B cell (primary cell): ENCODE measurements around the gene PGM1. TPM values are rescaled to one million over a fixed set of nuclear protein-coding genes. Genes with fewer than 3 reads are reported as not detected.

Source experiments
- ATAC-seq: fragments of 200-7000 bp; cut with Tn5 transposase; one replicate; pipeline ENCODE4 v1.10.0; 2021; ENCODE audit warnings: low read depth, mild to moderate bottlenecking, moderate number of reproducible peaks, moderate library complexity
- CTCF ChIA-PET: fragments of 350-600 bp; sonication (Branson Sonifier 250); formaldehyde crosslinking; loops from one replicate; lab custom pipeline; 2021; ENCODE audit warnings: antibody characterized with exemption, inconsistent platforms; lab: Charles Lee
- POLR2A ChIA-PET: fragments of 350-600 bp; sonication (Branson Sonifier 250); formaldehyde crosslinking; loops from one replicate; lab custom pipeline; 2021; ENCODE audit warnings: antibody characterized with exemption; lab: Charles Lee
- DNase-seq: peaks from one replicate; pipeline ENCODE4 v3.0.0; 2013
- H2AFZ ChIP-seq: 2 replicates; pipeline ENCODE4 v1.6.1; 2012; ENCODE audit warnings: mild to moderate bottlenecking, low read depth, low read length; ENCODE audit not compliant: insufficient read depth, poor library complexity, severe bottlenecking
- H3K27ac ChIP-seq, 2 donors: 1 replicate in 1 of 2; 2 replicates in 1 of 2; pipeline ENCODE4 v1.5.1; 2012 to 2013; ENCODE audit warnings: low read length in 2 of 2, mild to moderate bottlenecking in 2 of 2, moderate library complexity in 1 of 2
- H3K27me3 ChIP-seq, 4 experiments: fragments of 200-600 bp in 1 of 4; sonication (generic) in 1 of 4; replicated peaks in 1 of 4; 1 replicate in 2 of 4; 2 replicates in 2 of 4; pipeline versions ENCODE4 v1.6.1 to v1.7.0; 2013 to 2016; ENCODE audit warnings: low read length in 3 of 4, mild to moderate bottlenecking in 2 of 4, mixed read lengths in 1 of 4, moderate library complexity in 1 of 4; ENCODE audit not compliant: insufficient read depth in 4 of 4, control insufficient read depth in 3 of 4; ENCODE audit errors: control extremely low read depth in 1 of 4
- H3K36me3 ChIP-seq, 2 experiments: replicated peaks in 1 of 2; 1 replicate in 1 of 2; 2 replicates in 1 of 2; pipeline versions ENCODE4 v1.6.1 to v1.7.1; 2013; ENCODE audit warnings: low read length in 1 of 2; ENCODE audit not compliant: insufficient read depth in 2 of 2, control insufficient read depth in 1 of 2; ENCODE audit errors: control extremely low read depth in 1 of 2, extremely low read depth in 1 of 2
- H3K4me1 ChIP-seq, 2 donors: fragments of 200-600 bp in 1 of 2; sonication (generic) in 1 of 2; 1 replicate in 1 of 2; 2 replicates in 1 of 2; pipeline versions ENCODE4 v1.5.1 to v1.6.1; 2013 to 2017; ENCODE audit warnings: low read length in 2 of 2; ENCODE audit not compliant: control insufficient read depth in 2 of 2, insufficient read depth in 2 of 2
- H3K4me2 ChIP-seq: replicated peaks from 2 replicates; pipeline ENCODE3; 2012; ENCODE audit warnings: mild to moderate bottlenecking, low read depth, low read length; ENCODE audit not compliant: poor library complexity, severe bottlenecking
- H3K4me3 ChIP-seq, 5 experiments: fragments of 200-600 bp in 1 of 5; sonication (generic) in 1 of 5; 1 replicate in 3 of 5; 2 replicates in 2 of 5; pipeline versions ENCODE4 v1.5.1 to v1.7.0; 2011 to 2016; ENCODE audit warnings: low read length in 4 of 5, mild to moderate bottlenecking in 4 of 5, low read depth in 2 of 5, control low read depth in 1 of 5, moderate library complexity in 1 of 5; ENCODE audit not compliant: insufficient read depth in 1 of 5; ENCODE audit errors: control extremely low read depth in 1 of 5, extremely low read depth in 1 of 5
- H3K79me2 ChIP-seq: fragments of 200-600 bp; sonication (generic); one replicate; pipeline ENCODE4 v1.6.0; 2016; ENCODE audit warnings: low read length; ENCODE audit not compliant: control insufficient read depth, insufficient read depth
- H3K9ac ChIP-seq: fragments of 200-600 bp; sonication (generic); 2 replicates; pipeline ENCODE4 v1.6.1; 2017; ENCODE audit warnings: mild to moderate bottlenecking, low read length, moderate library complexity
- H3K9me3 ChIP-seq, 3 donors: one replicate each; pipeline versions ENCODE4 v1.6.1 to v1.7.1; 2013; ENCODE audit warnings: low read length in 2 of 3; ENCODE audit not compliant: control insufficient read depth in 2 of 3, insufficient read depth in 1 of 3; ENCODE audit errors: control extremely low read depth in 1 of 3
- H4K20me1 ChIP-seq: 2 replicates; pipeline ENCODE4 v1.6.0; 2012; ENCODE audit warnings: mild to moderate bottlenecking, low read length; ENCODE audit not compliant: insufficient read depth, control insufficient read depth, poor library complexity, severe bottlenecking
- H3K27ac Mint-ChIP-seq: one replicate; pipeline ENCODE4 v1.8.0; 2021; ENCODE audit warnings: mixed read lengths
- H3K27me3 Mint-ChIP-seq: one replicate; pipeline ENCODE4 v1.8.0; 2021; ENCODE audit warnings: mixed read lengths
- H3K4me1 Mint-ChIP-seq: one replicate; pipeline ENCODE4 v1.8.0; 2021; ENCODE audit warnings: mixed read lengths
- H3K4me3 Mint-ChIP-seq: one replicate; pipeline ENCODE4 v1.8.0; 2021; ENCODE audit warnings: mixed read lengths
- H3K9me3 Mint-ChIP-seq: one replicate; pipeline ENCODE4 v1.8.0; 2022; ENCODE audit warnings: mixed read lengths; ENCODE audit not compliant: insufficient read depth
- CTCF ChIP-seq: fragments of 200-600 bp; IDR thresholded peaks from one replicate; pipeline ENCODE4 v1.8.0; 2022; ENCODE audit warnings: antibody characterized with exemption, mild to moderate bottlenecking
- EZH2 ChIP-seq: IDR thresholded peaks from 2 replicates; pipeline ENCODE4 v1.6.1; 2012; ENCODE audit warnings: borderline replicate concordance, low read depth, mild to moderate bottlenecking, moderate library complexity, low read length; ENCODE audit not compliant: insufficient read depth, poor library complexity, severe bottlenecking
- WGBS: methylation state at CpG from one replicate; pipeline ENCODE4 v1.1.5; 2013; ENCODE audit warnings: missing lambda C conversion rate; ENCODE audit not compliant: insufficient coverage; 5-methylcytosine and 5-hydroxymethylcytosine counted together
- intact Hi-C: fragments of 100-400 bp; cut with micrococcal nuclease; formaldehyde crosslinking; loops from one replicate; pipeline ENCODE4 v1.10.0; 2022
- polyA plus RNA-seq: library from polyadenylated mRNA; depleted of rRNA; stranded (reverse); fragments of >200 nt; gene quantifications from 2 replicates; pipeline ENCODE4 v1.2.3, GENCODE V29; 2012
- total RNA-seq, 2 donors: library from RNA; stranded (reverse); fragments of 120-200 nt in 1 of 2; gene quantifications; 1 replicate in 1 of 2; 2 replicates in 1 of 2; pipeline versions ENCODE4 v1.2.3 to v1.2.4, GENCODE V29; 2013 to 2022

PGM1 gene
- total and polyA plus RNA-seq, 2 donors (not counting 1 experiment from before 2014, with no cell fraction given) = 4.2 to 13.2 TPM

DNA sequence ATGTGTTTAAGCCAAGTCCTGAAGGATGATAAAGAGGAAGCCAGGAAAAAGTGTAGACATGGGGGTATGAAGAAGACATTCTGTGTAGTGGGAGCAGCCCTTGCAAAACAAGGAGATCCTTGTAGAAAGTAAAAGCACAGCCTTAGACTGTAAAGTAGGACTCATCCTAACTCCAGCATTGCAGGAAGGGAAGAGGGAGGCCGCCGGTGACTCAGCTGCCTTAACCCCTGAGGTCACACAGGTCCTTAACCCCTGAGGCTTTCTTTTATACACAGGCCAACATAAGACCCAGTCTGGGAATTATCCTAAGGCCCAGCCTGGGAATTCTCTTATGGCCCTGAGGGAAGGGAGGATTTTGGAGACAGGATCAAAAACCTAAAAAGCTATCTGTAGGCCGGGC lies 18.0 kb downstream of the PGM1 start:
- H3K9ac ChIP-seq = no peak overlapping the region
- H3K79me2 ChIP-seq = no peaks in the 10 kb centered on the region
- ATAC-seq = no peak
- POLR2A ChIA-PET = no interaction called here
- intact Hi-C loops = loop anchor here (10.0 kb wide), 1 partner anchor 1214 kb away; no protein-coding TSS in a partner anchor
- no peak overlapping the region for H3K4me3 Mint-ChIP-seq
- no peak overlapping the region for H3K4me2 ChIP-seq
- CTCF ChIA-PET = interaction anchor here (0.7 to 5.0 kb wide), 3 partner anchors 81 to 636 kb away, joined by 3 to 20 read pairs (median 5); no protein-coding TSS in a partner anchor
- H3K27me3 Mint-ChIP-seq = no peaks in the 10 kb centered on the region
- H3K4me1 ChIP-seq = no peaks in the 10 kb centered on the region
- H3K9me3 ChIP-seq = no peaks in the 10 kb centered on the region
- H3K4me3 ChIP-seq = no peak overlapping the region
- no peak overlapping the region for H3K27ac ChIP-seq
- no peak for DNase-seq
- no peaks in the 10 kb centered on the region for H3K27me3 ChIP-seq
- no CpG with 5 or more reads among the region's 3 CpGs for WGBS
- no peaks in the 10 kb centered on the region for H3K9me3 Mint-ChIP-seq
- TF ChIP-seq EZH2 (no peak), CTCF (no peak)
- no peaks in the 10 kb centered on the region for H4K20me1 ChIP-seq
- no peaks in the 10 kb centered on the region for H3K4me1 Mint-ChIP-seq
- no peak overlapping the region for H2AFZ ChIP-seq
- no peak overlapping the region for H3K27ac Mint-ChIP-seq
- peaks cover 0 to 2% of the 10 kb centered on the region in 2 experiments for H3K36me3 ChIP-seq

DNA sequence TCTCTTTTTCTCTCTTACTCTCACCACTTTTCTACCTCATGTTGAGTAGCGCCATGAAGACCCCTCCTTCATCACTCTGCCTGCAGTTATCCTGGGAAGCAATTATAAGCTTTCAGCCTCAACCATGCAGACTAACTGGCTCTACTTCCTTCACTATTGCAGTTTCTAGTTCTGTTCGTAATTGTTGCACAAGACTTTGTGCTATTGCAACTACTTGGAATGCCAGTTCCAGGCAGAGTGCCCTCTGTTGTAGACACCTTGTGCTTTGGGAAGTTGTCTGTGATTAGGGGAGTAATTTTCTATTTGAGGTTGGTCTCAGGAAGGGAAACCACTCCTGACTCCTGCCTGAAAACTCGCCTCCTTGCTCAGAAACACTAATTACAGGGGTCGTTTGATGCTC lies 19.4 kb downstream of the PGM1 start:
- H3K79me2 ChIP-seq = no peaks in the 10 kb centered on the region
- H3K4me3 Mint-ChIP-seq = no peak overlapping the region
- H4K20me1 ChIP-seq = no peaks in the 10 kb centered on the region
- DNase-seq = no peak
- H3K27me3 Mint-ChIP-seq = no peaks in the 10 kb centered on the region
- H3K9ac ChIP-seq = no peak overlapping the region
- CTCF ChIA-PET = interaction anchor here (0.7 to 5.0 kb wide), 5 partner anchors 522 to 634 kb away, joined by 3 to 20 read pairs (median 4); no protein-coding TSS in a partner anchor
- 100% methylated on average over 1 of the region's 4 CpGs for WGBS
- H3K4me1 Mint-ChIP-seq = no peaks in the 10 kb centered on the region
- H3K36me3 ChIP-seq = peaks cover 0 to 2% of the 10 kb centered on the region in 2 experiments
- no peak overlapping the region for H3K4me2 ChIP-seq
- H3K9me3 Mint-ChIP-seq = no peaks in the 10 kb centered on the region
- no peaks in the 10 kb centered on the region for H3K27me3 ChIP-seq
- no peaks in the 10 kb centered on the region for H3K4me1 ChIP-seq
- TF ChIP-seq EZH2 (no peak), CTCF (no peak)
- H3K9me3 ChIP-seq = no peaks in the 10 kb centered on the region
- H3K27ac Mint-ChIP-seq = no peak overlapping the region
- H3K27ac ChIP-seq = no peak overlapping the region
- ATAC-seq = no peak
- H3K4me3 ChIP-seq = no peak overlapping the region
- POLR2A ChIA-PET = no interaction called here
- no peak overlapping the region for H2AFZ ChIP-seq
- intact Hi-C loops = loop anchor here (10.0 kb wide), 1 partner anchor 1212 kb away; no protein-coding TSS in a partner anchor
